ENCODE results near the gene HIF3A.

DNA sequence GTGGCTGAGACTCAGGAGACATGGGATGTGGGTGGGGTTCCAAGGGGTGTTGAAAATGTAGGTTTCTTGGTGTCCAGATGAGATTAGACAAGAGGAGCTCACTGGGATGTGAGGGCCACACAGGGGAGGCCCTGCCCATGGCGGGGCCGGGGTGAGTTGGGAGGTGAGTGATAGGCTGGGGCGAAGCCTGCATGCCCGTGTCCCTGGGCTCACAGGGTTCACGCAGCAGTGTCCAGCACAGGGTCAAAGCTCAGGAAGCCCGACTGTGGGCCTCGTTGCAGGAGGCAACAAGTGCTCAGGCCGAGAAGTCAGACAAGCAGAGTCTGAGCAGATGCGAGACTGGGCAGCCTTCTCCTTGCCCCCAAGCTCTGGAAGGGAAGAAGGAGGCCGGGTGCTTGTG lies 89.3 kb downstream of the HIF3A start:
- no peak for TF ChIP-seq POLR2AphosphoS5 (IDR thresholded peaks at IDR 0.05; ENCODE audit: insufficient read depth in 1 of 2, low read depth in 1 of 2)
- TF ChIP-seq, protein P1, sequence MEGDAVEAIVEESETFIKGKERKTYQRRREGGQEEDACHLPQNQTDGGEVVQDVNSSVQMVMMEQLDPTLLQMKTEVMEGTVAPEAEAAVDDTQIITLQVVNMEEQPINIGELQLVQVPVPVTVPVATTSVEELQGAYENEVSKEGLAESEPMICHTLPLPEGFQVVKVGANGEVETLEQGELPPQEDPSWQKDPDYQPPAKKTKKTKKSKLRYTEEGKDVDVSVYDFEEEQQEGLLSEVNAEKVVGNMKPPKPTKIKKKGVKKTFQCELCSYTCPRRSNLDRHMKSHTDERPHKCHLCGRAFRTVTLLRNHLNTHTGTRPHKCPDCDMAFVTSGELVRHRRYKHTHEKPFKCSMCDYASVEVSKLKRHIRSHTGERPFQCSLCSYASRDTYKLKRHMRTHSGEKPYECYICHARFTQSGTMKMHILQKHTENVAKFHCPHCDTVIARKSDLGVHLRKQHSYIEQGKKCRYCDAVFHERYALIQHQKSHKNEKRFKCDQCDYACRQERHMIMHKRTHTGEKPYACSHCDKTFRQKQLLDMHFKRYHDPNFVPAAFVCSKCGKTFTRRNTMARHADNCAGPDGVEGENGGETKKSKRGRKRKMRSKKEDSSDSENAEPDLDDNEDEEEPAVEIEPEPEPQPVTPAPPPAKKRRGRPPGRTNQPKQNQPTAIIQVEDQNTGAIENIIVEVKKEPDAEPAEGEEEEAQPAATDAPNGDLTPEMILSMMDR (IDR thresholded peaks at IDR 0.05) = no peak
- no peak for TF ChIP-seq POLR2A (IDR thresholded peaks at IDR 0.05)
